Effector memory CD4-positive, alpha-beta T cell (primary cell): ENCODE data around the gene TAF9.
"Not testable (repeated sequence)": the region's sequence is repeated elsewhere in the genome, so short reads cannot be mapped to it uniquely, and the experiment has no call there.

ENCODE experiments used
- DNase-seq, 3 donors: peaks; one replicate each; pipeline ENCODE4 v3.0.0-alpha.2; 2020
- H3K27ac ChIP-seq: 2 replicates; pipeline ENCODE4 v1.7.0; 2013; ENCODE audit warnings: mild to moderate bottlenecking, low read length, moderate library complexity; ENCODE audit not compliant: insufficient read depth, poor library complexity, severe bottlenecking
- H3K27me3 ChIP-seq: replicated peaks from 2 replicates; pipeline ENCODE4 v1.7.0; 2013; ENCODE audit warnings: mild to moderate bottlenecking, low read length; ENCODE audit not compliant: insufficient read depth, control insufficient read depth, poor library complexity, severe bottlenecking
- H3K36me3 ChIP-seq: 2 replicates; pipeline ENCODE4 v1.7.0; 2013; ENCODE audit warnings: mild to moderate bottlenecking, low read length, moderate library complexity; ENCODE audit not compliant: control insufficient read depth, insufficient read depth
- H3K4me1 ChIP-seq: 2 replicates; pipeline ENCODE4 v1.7.0; 2013; ENCODE audit warnings: low read length, mild to moderate bottlenecking; ENCODE audit not compliant: control insufficient read depth, insufficient read depth, poor library complexity, severe bottlenecking
- H3K4me3 ChIP-seq: 2 replicates; pipeline ENCODE4 v1.7.0; 2013; ENCODE audit warnings: low read length, low read depth, mild to moderate bottlenecking; ENCODE audit not compliant: insufficient read depth, poor library complexity, severe bottlenecking
- H3K9me3 ChIP-seq: 2 replicates; pipeline ENCODE4 v1.7.0; 2013; ENCODE audit warnings: mild to moderate bottlenecking, low read length, moderate library complexity; ENCODE audit not compliant: control insufficient read depth

TAF9 gene

DNA sequence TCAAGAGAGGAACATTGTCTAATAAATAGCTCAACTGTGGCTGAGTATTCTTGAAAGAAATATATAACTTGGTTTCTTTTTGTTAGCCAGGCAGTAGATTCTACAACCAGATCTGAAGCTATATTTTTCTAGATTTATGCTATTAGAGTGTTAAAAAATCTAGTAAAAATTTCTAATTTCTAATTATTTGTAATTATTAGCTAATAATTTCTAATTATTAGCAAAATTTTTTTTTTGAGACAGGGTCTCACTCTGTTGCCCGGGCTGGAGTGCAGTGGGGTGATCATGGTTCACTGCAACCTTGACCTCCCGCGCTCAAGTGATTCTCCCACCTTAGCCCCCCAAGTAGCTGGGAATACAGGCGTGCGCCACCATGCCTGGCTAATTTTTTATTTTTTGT lies 3.1 kb upstream of the TAF9 start:
- H3K4me1 ChIP-seq: peaks cover 6% of the 10 kb centered on the region
- H3K4me3 ChIP-seq: no peak overlapping the region
- peaks cover 16% of the 10 kb centered on the region for H3K36me3 ChIP-seq
- H3K27me3 ChIP-seq: no peaks in the 10 kb centered on the region
- no peak overlapping the region for H3K27ac ChIP-seq
- no peaks in the 10 kb centered on the region for H3K9me3 ChIP-seq
- DNase-seq: no peak

DNA sequence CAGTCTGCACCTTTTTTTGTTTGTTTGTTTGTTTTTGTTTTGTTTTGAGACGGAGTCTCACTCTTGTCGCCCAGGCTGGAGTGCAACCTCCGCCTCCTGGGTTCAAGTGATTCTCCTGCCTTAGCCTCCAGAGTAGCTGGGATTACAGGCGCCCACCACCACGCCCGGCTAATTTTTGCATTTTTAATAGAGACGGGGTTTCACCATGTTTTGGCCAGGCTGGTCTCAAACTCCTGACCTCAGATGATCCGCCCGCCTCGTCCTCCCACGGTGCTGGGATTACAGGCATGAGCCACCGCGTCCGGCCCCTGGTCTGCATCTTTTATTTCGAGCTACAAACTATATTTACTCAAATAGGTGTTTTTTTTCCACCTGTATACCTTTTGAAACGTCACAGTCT lies 1.0 kb upstream of the TAF9 start:
- Histone ChIP-seq H3K27ac (peak overlapping the region; percentile 99), H3K4me3 (peak overlapping the region; percentile 94), H3K36me3 (peaks cover 16% of the 10 kb centered on the region)
- not testable (repeated sequence) for H3K9me3 ChIP-seq, DNase-seq, H3K27me3 ChIP-seq, H3K4me1 ChIP-seq

DNA sequence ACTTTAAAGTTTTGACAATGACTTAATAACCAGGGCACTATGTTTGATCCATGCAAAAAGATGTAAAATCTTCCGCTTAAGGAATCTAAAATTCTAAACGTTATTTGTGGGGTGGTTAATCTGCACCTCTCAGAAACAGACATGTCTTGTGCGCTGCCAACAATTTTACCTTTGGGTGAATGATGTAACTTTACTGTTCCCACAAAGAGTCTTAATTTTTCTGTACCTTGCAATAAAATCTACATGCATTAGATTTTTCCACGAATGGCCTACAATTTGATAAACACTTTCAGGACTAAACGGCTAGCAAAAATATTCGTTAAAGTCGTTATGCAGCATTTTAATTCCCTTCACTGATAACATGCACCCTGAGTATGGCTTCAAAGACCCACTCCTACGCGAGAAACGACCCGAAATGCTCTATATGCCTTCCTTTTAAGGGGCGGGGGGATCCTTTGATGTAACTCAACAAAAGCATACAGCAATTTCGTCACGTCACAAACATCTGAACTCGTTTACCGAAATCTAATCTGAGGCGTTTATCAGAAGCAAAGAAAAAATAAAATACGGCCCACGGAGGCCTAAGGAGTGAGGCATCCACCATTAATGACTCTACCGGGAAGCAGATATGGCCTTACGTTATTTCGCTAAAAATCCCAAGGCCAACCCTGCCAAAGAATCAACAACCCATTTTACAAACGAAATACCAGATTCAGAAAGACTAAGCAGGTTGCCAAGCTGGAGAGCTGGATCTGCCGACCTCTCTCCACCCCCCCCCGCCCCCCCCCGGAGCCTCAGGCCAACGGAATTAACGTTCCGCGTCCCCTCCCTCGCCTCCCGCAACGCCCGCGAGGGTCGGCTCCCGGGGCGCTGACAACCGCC lies 621 bp downstream of the TAF9 start:
- Histone ChIP-seq H3K36me3 (peaks cover 22% of the 10 kb centered on the region), H3K27me3 (no peaks in the 10 kb centered on the region), H3K4me3 (peak overlapping the region; percentile 94), H3K27ac (peak overlapping the region; percentile 99), H3K9me3 (no peaks in the 10 kb centered on the region), H3K4me1 (peaks cover 6% of the 10 kb centered on the region)
- DNase-seq: peak in 1 of 3 donors; percentile 17

- peaks cover 22% of the 10 kb centered on the region for H3K36me3 ChIP-seq
- no peaks in the 10 kb centered on the region for H3K9me3 ChIP-seq
- H3K4me3 ChIP-seq: no peak overlapping the region
- H3K4me1 ChIP-seq: peaks cover 6% of the 10 kb centered on the region
- H3K27ac ChIP-seq: peak overlapping the region; percentile 99
- no peak for DNase-seq
- no peaks in the 10 kb centered on the region for H3K27me3 ChIP-seq
These were observed 1.5 kb downstream of the TAF9 start for GRCh38 chr5:69367697-69368279.

DNA sequence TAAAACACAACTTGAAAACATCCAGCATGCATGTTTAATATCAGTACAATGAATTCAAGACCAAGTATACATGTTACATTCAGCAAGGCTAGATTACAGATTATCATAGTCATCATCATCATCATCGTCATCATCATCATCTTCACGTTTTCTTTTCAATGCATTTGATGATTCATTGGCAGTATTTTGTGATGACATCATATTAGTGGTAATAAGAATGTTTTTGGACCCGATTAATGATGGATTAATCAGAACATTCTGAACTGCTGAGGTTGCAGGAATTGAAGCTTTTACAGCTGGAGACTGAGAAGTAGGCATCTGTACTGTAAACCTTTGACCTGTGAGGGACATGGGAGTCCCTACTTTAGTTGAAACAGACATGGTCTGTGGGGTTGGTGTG lies 4.5 kb downstream of the TAF9 start:
- Histone ChIP-seq H3K27ac (no peak overlapping the region), H3K4me3 (no peak overlapping the region), H3K4me1 (peaks cover 6% of the 10 kb centered on the region), H3K27me3 (no peaks in the 10 kb centered on the region), H3K9me3 (no peaks in the 10 kb centered on the region), H3K36me3 (peaks cover 26% of the 10 kb centered on the region)
- DNase-seq: no peak

- no peak overlapping the region for H3K27ac ChIP-seq
- peaks cover 26% of the 10 kb centered on the region for H3K36me3 ChIP-seq
- no peak overlapping the region for H3K4me3 ChIP-seq
- H3K9me3 ChIP-seq: no peaks in the 10 kb centered on the region
- no peak for DNase-seq
- H3K27me3 ChIP-seq: no peaks in the 10 kb centered on the region
- peaks cover 6% of the 10 kb centered on the region for H3K4me1 ChIP-seq
These were observed 4.9 kb downstream of the TAF9 start for GRCh38 chr5:69364414-69364813.

DNA sequence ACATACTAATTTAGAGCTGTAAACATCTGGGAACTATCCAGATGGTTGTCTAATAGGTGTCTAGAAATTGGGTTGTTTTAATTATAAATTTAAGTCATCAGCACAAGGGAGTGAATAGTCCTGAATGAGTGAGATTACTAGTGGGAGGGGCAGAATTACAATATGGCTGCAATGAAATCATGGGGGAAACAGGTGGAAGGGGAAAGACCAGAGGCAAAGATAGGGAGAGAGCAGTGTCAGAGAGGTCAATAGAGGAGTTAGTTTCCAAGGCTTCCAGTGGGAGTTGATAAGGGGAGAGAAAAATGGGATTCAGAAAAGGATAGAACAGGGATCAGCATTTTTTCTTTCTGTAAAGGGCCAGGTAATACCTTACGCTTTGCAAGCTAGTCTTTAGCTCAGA lies 8.9 kb downstream of the TAF9 start:
- H3K4me3 ChIP-seq: no peak overlapping the region
- no peak for DNase-seq
- peaks cover 30% of the 10 kb centered on the region for H3K36me3 ChIP-seq
- H3K27me3 ChIP-seq: no peaks in the 10 kb centered on the region
- no peaks in the 10 kb centered on the region for H3K4me1 ChIP-seq
- no peaks in the 10 kb centered on the region for H3K9me3 ChIP-seq
- no peak overlapping the region for H3K27ac ChIP-seq

GRCh38 chr5:69359699-69360098 lies 9.6 kb downstream of the TAF9 start:
- Histone ChIP-seq H3K4me3 (no peak overlapping the region), H3K36me3 (peaks cover 30% of the 10 kb centered on the region), H3K27me3 (no peaks in the 10 kb centered on the region), H3K9me3 (no peaks in the 10 kb centered on the region), H3K4me1 (no peaks in the 10 kb centered on the region), H3K27ac (no peak overlapping the region)
- no peak for DNase-seq

GRCh38 chr5:69350664-69351063 lies 18.7 kb downstream of the TAF9 start:
- H3K36me3 ChIP-seq: peaks cover 25% of the 10 kb centered on the region
- no peak for DNase-seq

GRCh38 chr5:69343083-69343482 lies 26.2 kb downstream of the TAF9 start:
- Histone ChIP-seq H3K4me1 (no peaks in the 10 kb centered on the region), H3K27ac (no peak overlapping the region), H3K27me3 (no peaks in the 10 kb centered on the region), H3K36me3 (no peaks in the 10 kb centered on the region), H3K4me3 (no peak overlapping the region), H3K9me3 (no peaks in the 10 kb centered on the region)
- DNase-seq: no peak

More at GRCh38 chr5:69350664-69351063, 18.7 kb downstream of the TAF9 start:
- H3K4me1 ChIP-seq: no peaks in the 10 kb centered on the region
- no peaks in the 10 kb centered on the region for H3K27me3 ChIP-seq
- H3K9me3 ChIP-seq: no peaks in the 10 kb centered on the region
- no peak overlapping the region for H3K27ac ChIP-seq
- H3K4me3 ChIP-seq: no peak overlapping the region
